Mucosa of stomach (tissue), 1 donor: ENCODE measurements around the gene MATN4.
"Not testable (repeated sequence)": the region's sequence is repeated elsewhere in the genome, so short reads cannot be mapped to it uniquely, and the experiment has no call there.

Experiments used
- H3K27me3 ChIP-seq: one replicate; pipeline ENCODE4 v1.7.0; 2013; ENCODE audit warnings: mild to moderate bottlenecking, low read length; ENCODE audit not compliant: control insufficient read depth, insufficient read depth
- H3K36me3 ChIP-seq: one replicate; pipeline ENCODE4 v1.7.0; 2013; ENCODE audit warnings: low read length; ENCODE audit not compliant: control insufficient read depth, insufficient read depth
- H3K4me1 ChIP-seq: one replicate; pipeline ENCODE4 v1.7.0; 2013; ENCODE audit warnings: mild to moderate bottlenecking, low read length; ENCODE audit not compliant: control insufficient read depth, insufficient read depth
- H3K4me3 ChIP-seq: one replicate; pipeline ENCODE4 v1.7.0; 2013; ENCODE audit warnings: low read length
- H3K9ac ChIP-seq: one replicate; pipeline ENCODE4 v1.7.0; 2013; ENCODE audit warnings: mild to moderate bottlenecking, low read length, moderate library complexity
- H3K9me3 ChIP-seq: one replicate; pipeline ENCODE4 v1.7.0; 2013; ENCODE audit warnings: mild to moderate bottlenecking, low read length, moderate library complexity; ENCODE audit not compliant: control insufficient read depth
- donor health status: Pancreatic carcinoma.

Gene MATN4, protein sequence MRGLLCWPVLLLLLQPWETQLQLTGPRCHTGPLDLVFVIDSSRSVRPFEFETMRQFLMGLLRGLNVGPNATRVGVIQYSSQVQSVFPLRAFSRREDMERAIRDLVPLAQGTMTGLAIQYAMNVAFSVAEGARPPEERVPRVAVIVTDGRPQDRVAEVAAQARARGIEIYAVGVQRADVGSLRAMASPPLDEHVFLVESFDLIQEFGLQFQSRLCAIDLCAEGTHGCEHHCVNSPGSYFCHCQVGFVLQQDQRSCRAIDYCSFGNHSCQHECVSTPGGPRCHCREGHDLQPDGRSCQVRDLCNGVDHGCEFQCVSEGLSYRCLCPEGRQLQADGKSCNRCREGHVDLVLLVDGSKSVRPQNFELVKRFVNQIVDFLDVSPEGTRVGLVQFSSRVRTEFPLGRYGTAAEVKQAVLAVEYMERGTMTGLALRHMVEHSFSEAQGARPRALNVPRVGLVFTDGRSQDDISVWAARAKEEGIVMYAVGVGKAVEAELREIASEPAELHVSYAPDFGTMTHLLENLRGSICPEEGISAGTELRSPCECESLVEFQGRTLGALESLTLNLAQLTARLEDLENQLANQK

DNA sequence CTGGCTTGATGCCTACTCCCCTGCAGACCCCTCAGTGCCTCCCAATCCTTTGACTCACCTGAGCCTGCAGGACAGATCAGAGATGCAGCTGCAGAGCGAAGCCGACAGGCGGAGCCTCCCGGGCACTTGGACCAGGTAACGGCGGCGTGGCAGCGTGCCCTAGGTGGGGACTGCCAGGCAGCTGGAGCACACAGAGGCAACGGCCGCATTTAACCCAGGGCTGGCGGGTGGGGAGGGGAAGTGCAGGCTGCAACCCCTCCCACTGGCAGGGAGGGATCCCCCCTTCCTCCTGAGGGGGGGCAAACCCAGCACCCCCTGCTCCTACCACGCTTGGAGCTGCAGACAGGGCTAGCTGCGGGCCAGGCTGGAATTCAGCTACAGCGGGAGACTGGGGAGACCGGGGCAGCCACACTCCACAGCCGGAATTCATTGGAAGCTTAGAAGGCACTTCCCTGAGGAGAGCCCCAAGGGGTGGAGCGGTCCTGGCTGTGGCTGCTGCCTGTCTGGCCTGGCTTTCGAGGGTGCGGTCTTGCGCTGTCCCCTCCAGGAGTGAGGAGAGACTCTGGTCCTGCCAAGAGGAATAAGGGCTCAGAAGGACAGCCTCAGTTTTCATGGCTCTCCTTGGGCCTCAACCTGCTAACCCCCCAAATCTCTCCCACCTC lies at the start of gene MATN4:
Gene MATN4 (minus strand): TSS at position 183 of the 662 bp plus-strand sequence. CDS start 2,717 bp downstream, outside the sequence.
- no peak within 1 kb of the TSS for H3K9ac ChIP-seq

DNA sequence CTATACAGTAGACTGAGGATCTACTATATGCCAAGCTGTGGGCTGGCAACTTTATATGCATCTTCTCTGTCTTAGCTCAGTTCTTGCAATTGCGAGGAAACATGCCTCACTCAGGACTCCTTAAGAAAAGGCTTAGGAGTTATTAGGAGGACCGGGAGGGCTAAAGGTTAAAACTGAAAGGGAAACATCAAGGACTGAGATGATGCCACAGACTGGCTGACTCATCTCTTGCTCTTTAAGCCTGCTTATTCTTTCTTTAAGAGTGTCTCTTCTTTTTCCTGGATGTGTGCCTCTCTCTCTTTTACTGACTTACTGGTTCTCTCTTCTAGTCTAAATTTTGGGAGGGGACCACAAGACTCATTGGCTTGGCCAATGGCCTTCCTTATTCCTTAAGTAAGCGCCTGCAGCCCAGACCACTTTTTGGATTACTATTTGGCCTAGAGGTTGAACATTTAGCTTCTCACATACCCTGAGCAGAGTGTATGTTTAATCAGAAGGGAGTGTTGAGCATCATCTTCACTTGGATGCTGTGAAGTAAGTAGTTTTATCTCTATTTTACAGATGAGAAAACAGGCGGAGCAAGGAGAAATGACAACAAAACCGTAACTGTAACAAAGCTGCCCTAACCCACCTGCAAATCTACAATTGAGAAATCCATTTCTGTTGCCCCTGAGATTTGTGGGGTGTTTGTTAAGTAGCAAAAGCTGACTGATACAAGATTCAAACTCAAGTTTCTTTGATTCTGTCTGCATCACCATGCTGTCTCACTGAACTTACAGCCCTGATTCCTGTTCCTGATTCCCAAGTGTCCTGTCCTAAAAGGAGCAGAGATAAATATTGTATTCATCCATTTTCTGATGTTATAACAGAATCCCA lies 47.3 kb upstream of the MATN4 start:
- H3K36me3 ChIP-seq: no peaks in the 10 kb centered on the region
- H3K9ac ChIP-seq: no peak overlapping the region
- no peaks in the 10 kb centered on the region for H3K9me3 ChIP-seq
- H3K27me3 ChIP-seq: no peaks in the 10 kb centered on the region
- H3K4me1 ChIP-seq: peaks cover 31% of the 10 kb centered on the region
- H3K4me3 ChIP-seq: no peak overlapping the region

More for the DNA sequence above, at the start of gene MATN4:
- Histone ChIP-seq H3K36me3 (no peaks in the 10 kb centered on the region), H3K9me3 (no peaks in the 10 kb centered on the region), H3K4me1 (peaks cover 16% of the 10 kb centered on the region), H3K4me3 (no peak within 1 kb of the TSS), H3K27me3 (peaks cover 57% of the 10 kb centered on the region)

DNA sequence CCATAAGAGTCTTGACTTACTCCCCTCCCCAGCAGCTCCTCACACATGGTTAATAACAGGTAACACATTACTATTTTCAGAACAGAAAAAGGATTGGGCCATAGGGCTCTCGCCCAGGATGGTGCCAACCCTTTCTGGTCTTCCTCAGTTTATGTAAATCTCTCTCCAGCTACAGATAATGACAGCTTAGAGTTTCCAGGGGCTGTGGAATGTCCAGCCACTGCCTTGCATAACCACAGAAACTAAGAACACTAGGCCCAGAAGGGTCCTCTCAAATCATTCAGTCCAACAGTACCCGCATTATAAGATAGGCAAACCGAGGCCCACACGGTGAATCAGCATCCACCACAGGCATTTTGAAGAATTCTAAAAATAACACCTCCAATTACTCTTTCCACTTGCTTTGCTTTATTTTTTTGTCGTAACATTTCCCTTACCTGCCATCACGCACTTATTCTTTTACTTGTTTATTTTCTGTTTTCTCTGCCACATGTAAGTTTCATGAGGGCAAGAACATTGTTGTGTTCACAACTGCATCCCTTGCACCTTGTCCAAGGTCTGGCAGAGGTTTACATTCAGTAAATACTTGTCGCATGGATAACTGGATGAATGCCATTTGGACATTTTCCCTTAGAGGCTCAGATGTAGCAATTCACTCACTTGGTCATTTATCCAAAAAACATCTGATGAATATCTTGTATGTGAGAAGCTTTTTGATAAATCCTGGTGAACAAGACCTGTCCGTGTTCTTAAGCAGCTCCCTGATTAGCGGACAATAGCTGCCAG lies 46.5 kb upstream of the MATN4 start:
- Histone ChIP-seq H3K4me3 (no peak overlapping the region), H3K27me3 (no peaks in the 10 kb centered on the region), H3K4me1 (peaks cover 24% of the 10 kb centered on the region), H3K36me3 (no peaks in the 10 kb centered on the region), H3K9me3 (no peaks in the 10 kb centered on the region), H3K9ac (no peak overlapping the region)

DNA sequence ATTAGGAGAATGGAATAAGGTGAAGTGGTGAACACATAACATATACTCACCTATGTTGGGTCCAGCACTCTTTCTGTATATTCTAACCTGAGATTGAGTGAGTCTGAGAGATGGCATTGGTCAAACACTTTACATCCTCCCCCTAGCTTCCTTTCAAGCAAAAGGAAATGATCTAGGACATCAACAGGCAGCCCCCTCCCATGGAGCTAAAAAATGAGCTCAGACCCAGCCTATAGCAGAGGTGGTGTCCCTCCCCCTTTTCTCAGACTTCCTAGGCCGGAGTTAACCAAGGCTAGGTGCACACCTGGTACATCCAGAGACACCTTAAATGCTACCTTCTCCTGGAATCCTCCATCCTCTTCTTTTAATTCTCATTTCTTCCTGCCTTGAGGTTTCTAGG lies 45.6 kb upstream of the MATN4 start:
- Histone ChIP-seq H3K9ac (no peak overlapping the region), H3K4me1 (peaks cover 17% of the 10 kb centered on the region), H3K4me3 (no peak overlapping the region), H3K27me3 (no peaks in the 10 kb centered on the region), H3K9me3 (no peaks in the 10 kb centered on the region), H3K36me3 (no peaks in the 10 kb centered on the region)

DNA sequence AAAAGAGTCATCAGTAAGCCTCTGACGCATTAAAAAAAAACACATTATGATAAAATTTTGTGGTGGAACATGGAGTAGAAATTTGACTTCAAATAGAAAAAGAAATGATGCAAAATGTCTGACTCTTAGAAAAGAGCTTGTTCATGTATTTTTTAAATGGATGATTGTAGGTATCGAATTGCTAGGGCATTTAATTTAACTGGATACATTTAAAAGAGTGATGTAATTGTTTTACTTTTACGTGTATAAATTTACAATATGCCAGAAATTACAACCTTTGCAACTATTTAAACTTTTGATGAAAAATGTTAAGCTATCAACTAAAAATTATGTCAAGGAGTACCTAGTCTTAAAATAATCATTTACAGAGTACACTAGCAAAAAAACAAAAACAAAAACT lies 44.6 kb upstream of the MATN4 start:
- no peaks in the 10 kb centered on the region for H3K9me3 ChIP-seq
- H3K36me3 ChIP-seq: no peaks in the 10 kb centered on the region
- peaks cover 11% of the 10 kb centered on the region for H3K4me1 ChIP-seq
- no peaks in the 10 kb centered on the region for H3K27me3 ChIP-seq
- no peak overlapping the region for H3K4me3 ChIP-seq
- no peak overlapping the region for H3K9ac ChIP-seq

DNA sequence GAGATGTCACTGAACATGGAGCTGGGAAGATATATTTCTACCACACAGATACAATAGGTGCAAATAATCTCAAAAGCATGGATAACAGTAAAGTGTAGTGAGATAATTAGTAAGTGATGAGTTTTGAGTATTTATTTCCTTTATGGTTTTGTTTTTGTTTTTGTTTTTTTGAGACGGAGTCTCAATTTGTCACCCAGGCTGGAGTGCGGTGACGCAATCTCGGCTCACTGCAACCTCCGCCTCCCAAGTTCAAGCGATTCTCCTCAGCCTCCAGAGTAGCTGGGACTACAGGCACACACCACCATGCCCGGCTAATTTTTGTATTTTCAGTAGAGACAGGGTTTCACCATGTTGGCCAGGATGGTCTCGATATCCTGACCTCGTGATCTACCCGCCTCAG lies 42.7 kb upstream of the MATN4 start:
- not testable (repeated sequence) for H3K4me3 ChIP-seq, H3K36me3 ChIP-seq, H3K9ac ChIP-seq, H3K4me1 ChIP-seq, H3K27me3 ChIP-seq, H3K9me3 ChIP-seq

DNA sequence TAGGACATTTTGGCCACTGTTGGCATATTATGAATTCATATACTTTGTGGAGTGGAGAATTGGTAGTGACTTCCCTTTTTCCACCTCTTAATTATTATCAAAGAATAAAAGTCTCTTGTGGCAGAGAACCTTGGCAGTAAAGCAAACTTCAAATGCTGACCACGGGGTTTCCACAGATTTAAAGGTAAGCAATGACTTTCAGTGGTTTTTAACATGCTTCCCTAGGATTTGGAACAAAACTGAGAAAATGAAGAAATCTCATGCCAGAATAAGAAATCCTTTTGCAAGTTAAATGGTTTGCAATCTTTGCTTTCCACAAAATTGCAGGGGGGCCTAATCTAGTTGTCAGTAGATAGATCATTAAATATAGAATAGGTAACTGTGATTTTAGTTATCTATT lies 42.1 kb upstream of the MATN4 start:
- Histone ChIP-seq H3K9ac (no peak overlapping the region), H3K4me1 (peaks cover 14% of the 10 kb centered on the region), H3K36me3 (no peaks in the 10 kb centered on the region), H3K4me3 (no peak overlapping the region), H3K9me3 (no peaks in the 10 kb centered on the region), H3K27me3 (no peaks in the 10 kb centered on the region)

DNA sequence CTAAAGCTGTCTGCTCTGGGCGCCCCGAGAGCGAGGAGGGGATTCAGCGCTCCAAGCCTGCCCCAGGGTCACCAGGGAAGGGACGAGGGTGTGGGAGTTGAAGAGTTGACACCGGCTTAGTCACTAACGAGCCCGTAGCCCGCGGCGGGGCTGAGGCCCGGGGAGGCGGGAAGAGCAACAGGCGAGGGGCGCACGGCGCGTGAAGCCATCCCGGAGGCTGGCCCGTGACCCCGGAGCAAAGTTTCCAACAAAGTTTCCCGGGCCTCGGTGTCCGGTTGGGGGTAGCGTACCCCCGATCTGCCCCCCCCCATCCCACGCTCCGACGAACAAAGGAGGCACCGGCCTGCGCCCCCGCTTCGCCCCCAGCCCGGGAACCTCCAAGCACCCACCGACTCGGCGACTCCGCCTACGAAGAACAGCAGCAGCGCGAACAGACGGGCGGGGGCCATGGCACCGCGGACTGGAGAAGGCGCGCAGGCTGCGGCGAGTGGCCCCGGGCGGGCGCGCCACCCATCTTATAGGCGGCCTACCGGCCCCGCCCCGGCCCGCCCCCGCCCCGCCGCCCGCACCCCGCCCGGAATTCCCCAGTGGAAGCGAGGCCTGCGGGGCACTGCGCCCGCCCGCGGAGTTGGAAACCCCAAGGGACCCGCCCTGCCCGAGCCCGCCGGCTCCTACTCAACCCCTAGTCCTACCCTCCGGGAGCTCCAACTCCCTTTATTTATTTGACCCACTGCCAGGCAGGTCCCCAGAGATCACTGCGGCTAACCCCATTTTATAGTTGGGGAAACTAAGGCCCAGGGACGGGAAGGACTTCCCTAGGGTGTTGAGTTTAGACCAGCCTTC lies 40.1 kb upstream of the MATN4 start, which contains the start of gene SDC4:
Gene SDC4 (minus strand): TSS at position 489 of the 843 bp plus-strand sequence. CDS start 40 bp downstream, at position 449.
- peaks cover 34% of the 10 kb centered on the region for H3K4me1 ChIP-seq
- H3K36me3 ChIP-seq: no peaks in the 10 kb centered on the region
- peak within 1 kb of the TSS; percentile 97 for H3K9ac ChIP-seq
- H3K27me3 ChIP-seq: no peaks in the 10 kb centered on the region
- peak within 1 kb of the TSS; percentile 86 for H3K4me3 ChIP-seq
- H3K9me3 ChIP-seq: no peaks in the 10 kb centered on the region

DNA sequence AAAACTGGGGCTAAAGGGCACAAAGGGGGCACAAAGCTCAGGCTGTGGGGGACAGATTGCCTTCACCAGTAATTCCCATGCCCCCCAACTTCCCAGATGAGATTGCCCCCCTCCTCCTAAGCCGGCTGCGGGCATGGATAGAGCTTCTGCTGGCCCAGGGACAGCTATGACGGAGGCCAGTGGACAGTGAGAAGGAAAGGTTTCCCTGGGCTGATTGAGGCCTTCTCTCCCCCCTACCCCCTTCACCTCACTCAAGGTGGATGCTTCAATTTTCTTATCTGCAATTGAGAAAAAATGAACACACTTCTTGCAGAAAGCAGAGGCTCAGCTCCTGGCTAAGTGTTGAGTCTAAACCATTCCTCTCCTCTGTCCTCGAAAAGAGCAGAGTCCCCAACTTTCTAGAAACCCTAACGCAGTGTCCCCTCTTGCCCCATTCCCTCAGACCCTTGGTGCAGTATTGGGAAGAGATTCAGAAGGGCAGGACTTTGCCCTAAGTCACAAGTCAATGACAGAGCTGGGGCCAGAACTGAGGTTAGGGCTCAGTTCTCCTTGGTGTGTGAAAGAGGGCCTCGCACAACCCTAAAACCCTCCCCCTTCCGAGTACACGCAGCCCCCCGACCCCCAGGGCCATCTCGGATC lies 39.3 kb upstream of the MATN4 start:
- Histone ChIP-seq H3K36me3 (no peaks in the 10 kb centered on the region), H3K27me3 (no peaks in the 10 kb centered on the region), H3K9me3 (no peaks in the 10 kb centered on the region), H3K4me1 (peaks cover 41% of the 10 kb centered on the region), H3K9ac (peak overlapping the region; percentile 97), H3K4me3 (peak overlapping the region; percentile 86)

DNA sequence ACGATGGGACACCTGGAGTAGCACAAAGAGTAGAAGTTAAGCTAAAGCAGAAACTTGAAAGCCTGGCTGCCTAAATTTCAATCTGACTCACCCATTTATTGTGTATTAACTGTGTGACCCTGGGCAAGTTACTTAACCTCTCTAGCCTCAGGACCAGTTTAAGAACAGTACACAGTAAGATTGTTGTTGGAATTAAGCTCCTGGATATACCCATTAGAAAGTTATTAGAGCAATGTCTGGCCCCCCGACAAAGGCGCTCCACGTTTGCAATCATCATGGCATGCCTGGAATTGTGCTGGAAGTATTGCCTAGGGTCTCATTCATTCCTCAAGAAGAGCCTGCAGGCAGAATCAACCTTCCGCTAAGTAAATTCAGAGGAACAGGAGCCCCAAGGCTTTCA lies 38.8 kb upstream of the MATN4 start:
- Histone ChIP-seq H3K36me3 (no peaks in the 10 kb centered on the region), H3K9ac (peak overlapping the region; percentile 97), H3K4me1 (peaks cover 47% of the 10 kb centered on the region), H3K4me3 (peak overlapping the region; percentile 86), H3K27me3 (no peaks in the 10 kb centered on the region), H3K9me3 (no peaks in the 10 kb centered on the region)
